ENCODE data around the gene KCNG3. TPM values are rescaled to one million over a fixed set of nuclear protein-coding genes. Genes with fewer than 3 reads are reported as not detected.

The KCNG3 gene
- polyA plus RNA-seq, 3 donors, result not detected

DNA sequence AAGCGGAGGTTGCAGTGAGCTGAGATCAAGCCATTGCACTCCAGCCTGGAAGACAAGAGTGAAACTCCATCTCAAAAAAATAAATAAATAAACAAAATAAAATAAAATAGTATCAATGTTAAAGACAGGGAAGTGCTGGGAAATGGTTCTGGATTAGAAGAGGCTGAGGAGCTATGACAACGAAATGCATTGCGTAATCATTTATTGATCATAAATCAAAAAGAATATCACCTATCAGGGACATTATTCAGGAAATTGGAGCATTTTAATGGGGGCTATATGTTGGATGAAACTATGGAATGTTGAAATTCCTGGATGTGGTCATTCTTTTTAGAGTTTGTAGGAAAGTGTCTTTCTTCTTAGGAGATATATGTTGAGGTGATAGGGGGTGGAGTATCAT is 43.7 kb upstream of the KCNG3 start:
- H3K9ac ChIP-seq (ENCODE audit: insufficient read depth, low read length, poor library complexity, severe bottlenecking), result no peak overlapping the region

DNA sequence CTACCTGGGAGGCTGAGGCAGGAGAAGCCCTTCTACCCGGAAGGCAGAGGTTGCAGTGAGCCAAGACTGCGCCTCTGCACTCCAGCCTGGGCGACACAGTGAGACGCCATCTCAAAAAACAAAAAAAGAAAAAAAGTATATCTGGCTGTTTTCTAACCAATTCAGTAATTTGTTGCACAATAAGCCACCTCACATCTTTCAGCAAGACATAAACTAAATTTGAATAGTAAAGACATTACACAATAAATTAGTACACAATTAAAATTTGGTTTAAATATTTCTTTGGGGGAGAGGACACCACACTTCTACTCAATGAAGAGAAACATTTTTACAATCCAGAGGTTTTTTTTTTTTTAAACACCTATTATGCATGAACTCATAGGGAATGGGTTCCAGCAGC is 38.6 kb upstream of the KCNG3 start:
- Histone ChIP-seq H3K4me1 (ENCODE audit: control insufficient read depth in 1 of 2, insufficient read depth in 2 of 2, low read length in 2 of 2) (no peaks in the 10 kb centered on the region), H3K79me2 (ENCODE audit: insufficient read depth, low read length) (no peaks in the 10 kb centered on the region), H3K27ac (ENCODE audit: low read depth in 1 of 2, low read length in 2 of 2) (no peak overlapping the region), H3K4me3 (replicated peaks in 1 of 3; ENCODE audit: low read depth in 2 of 3, low read length in 3 of 3) (no peak overlapping the region), H4K20me1 (ENCODE audit: insufficient read depth, low read length) (no peaks in the 10 kb centered on the region), H3K36me3 (replicated peaks in 1 of 2; ENCODE audit: control insufficient read depth in 1 of 2, insufficient read depth in 2 of 2, low read length in 2 of 2) (no peaks in the 10 kb centered on the region), H3K9ac (ENCODE audit: insufficient read depth, low read length, poor library complexity, severe bottlenecking) (no peak overlapping the region), H2AFZ (ENCODE audit: insufficient read depth, low read depth, low read length, poor library complexity, severe bottlenecking) (no peak overlapping the region), H3K9me3 (replicated peaks in 1 of 2; ENCODE audit: control insufficient read depth in 1 of 2, insufficient read depth in 1 of 2, low read length in 2 of 2) (no peaks in the 10 kb centered on the region), H3K4me2 (replicated peaks; ENCODE audit: extremely low read depth, low read length, poor library complexity, severe bottlenecking) (no peak overlapping the region), H3K27me3 (ENCODE audit: control insufficient read depth in 2 of 2, insufficient read depth in 2 of 2, low read length in 2 of 2) (no peaks in the 10 kb centered on the region)
- Mint-ChIP-seq H3K4me1 (no peaks in the 10 kb centered on the region), H3K36me3 (no peaks in the 10 kb centered on the region), H3K4me3 (no peak overlapping the region), H3K27ac (no peak overlapping the region), H3K27me3 (ENCODE audit: low read depth in 3 of 3) (peaks cover 3 to 10% (median 4%) of the 10 kb centered on the region in 3 donors), H3K9me3 (peaks cover 0 to 9% (median 2%) of the 10 kb centered on the region in 7 donors)
- WGBS (ENCODE audit: insufficient coverage), result 100% methylated on average over 1 of the region's 4 CpGs
- TF ChIP-seq CTCF (IDR thresholded peaks at IDR 0.05), result no peak
- no peak for DNase-seq
- intact Hi-C loops (cut with micrococcal nuclease), result no loop called here

More for the DNA sequence above, 43.7 kb upstream of the KCNG3 start:
- no CpG with 5 or more reads among the region's 3 CpGs for WGBS (ENCODE audit: insufficient coverage)
- Histone ChIP-seq H3K9me3 (replicated peaks in 1 of 2; ENCODE audit: control insufficient read depth in 1 of 2, insufficient read depth in 1 of 2, low read length in 2 of 2) (no peaks in the 10 kb centered on the region), H3K4me1 (ENCODE audit: control insufficient read depth in 1 of 2, insufficient read depth in 2 of 2, low read length in 2 of 2) (no peaks in the 10 kb centered on the region), H3K4me2 (replicated peaks; ENCODE audit: extremely low read depth, low read length, poor library complexity, severe bottlenecking) (no peak overlapping the region), H3K36me3 (replicated peaks in 1 of 2; ENCODE audit: control insufficient read depth in 1 of 2, insufficient read depth in 2 of 2, low read length in 2 of 2) (no peaks in the 10 kb centered on the region), H3K27me3 (ENCODE audit: control insufficient read depth in 2 of 2, insufficient read depth in 2 of 2, low read length in 2 of 2) (no peaks in the 10 kb centered on the region), H3K79me2 (ENCODE audit: insufficient read depth, low read length) (no peaks in the 10 kb centered on the region), H2AFZ (ENCODE audit: insufficient read depth, low read depth, low read length, poor library complexity, severe bottlenecking) (no peak overlapping the region), H3K4me3 (replicated peaks in 1 of 3; ENCODE audit: low read depth in 2 of 3, low read length in 3 of 3) (no peak overlapping the region), H3K27ac (ENCODE audit: low read depth in 1 of 2, low read length in 2 of 2) (no peak overlapping the region), H4K20me1 (ENCODE audit: insufficient read depth, low read length) (no peaks in the 10 kb centered on the region)
- H3K4me1 Mint-ChIP-seq, result no peaks in the 10 kb centered on the region
- intact Hi-C loops (cut with micrococcal nuclease), result no loop called here
- H3K9me3 Mint-ChIP-seq, result peaks cover 0 to 6% (median 2%) of the 10 kb centered on the region in 7 donors
- no peak overlapping the region for H3K27ac Mint-ChIP-seq
- H3K27me3 Mint-ChIP-seq (ENCODE audit: low read depth in 3 of 3), result peaks cover 0 to 8% (median 3%) of the 10 kb centered on the region in 3 donors
- no peak for DNase-seq
- H3K36me3 Mint-ChIP-seq, result no peaks in the 10 kb centered on the region
- no peak for TF ChIP-seq CTCF (IDR thresholded peaks at IDR 0.05)
- H3K4me3 Mint-ChIP-seq, result no peak overlapping the region
